Erythroblast (primary cell): ENCODE results near the gene FAM163A.

Experiments
- DNase-seq, 2 experiments: peaks; one replicate each; lab custom pipeline; 2025; lab: John Stamatoyannopoulos, UW
- GATA1 ChIP-seq: IDR thresholded peaks from 2 replicates; pipeline ENCODE4 v1.6.1; 2011; ENCODE audit warnings: low read depth, mild to moderate bottlenecking, control low read depth, low read length, moderate library complexity
- POLR2A ChIP-seq: IDR thresholded peaks from 2 replicates; pipeline ENCODE4 v1.6.1; 2011; ENCODE audit warnings: mild to moderate bottlenecking, low read length

FAM163A gene

GRCh38 chr1:179743679-179744400 is 749 bp downstream of the FAM163A start:
- TF ChIP-seq POLR2A (no peak), GATA1 (no peak)

DNA sequence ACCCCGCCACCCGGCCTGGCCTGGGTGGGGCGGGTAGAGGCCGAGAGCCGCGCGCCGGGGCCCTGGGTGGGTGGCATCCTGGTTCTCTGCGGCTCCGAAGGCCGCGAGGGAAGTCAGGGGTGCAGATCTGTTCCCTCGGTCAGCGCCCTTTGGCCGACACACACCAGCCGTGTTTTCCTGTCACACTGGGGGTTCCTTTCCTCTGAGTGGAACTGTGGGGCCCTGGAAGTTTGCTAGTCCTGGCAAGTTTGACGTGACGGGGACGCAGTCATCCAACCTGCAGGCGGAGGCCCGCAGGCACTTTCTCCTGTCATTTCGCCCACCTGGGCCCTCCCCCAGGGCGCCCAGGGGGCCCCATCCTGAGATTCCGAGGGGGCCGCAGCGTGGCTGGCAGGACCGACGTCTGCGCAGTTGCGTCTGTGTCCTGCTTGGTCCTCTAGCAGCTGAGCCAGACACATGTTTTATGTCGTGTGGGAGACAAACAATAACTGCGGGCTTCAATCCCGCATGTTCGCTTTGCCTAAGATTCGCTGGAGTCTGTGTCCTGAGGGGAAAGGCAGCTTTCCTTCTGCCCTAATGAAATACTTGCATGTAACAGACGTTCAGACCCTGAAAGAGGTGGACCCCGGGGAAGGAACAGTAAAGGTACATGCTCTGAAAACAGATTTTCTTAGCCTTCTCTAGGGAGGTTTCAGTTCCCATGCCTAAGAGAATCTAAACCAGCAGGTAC is 1.5 kb downstream of the FAM163A start:
- TF ChIP-seq POLR2A (no peak), GATA1 (no peak)
- no peak for DNase-seq

More at GRCh38 chr1:179743679-179744400, 749 bp downstream of the FAM163A start:
- no peak for DNase-seq

- no peak for TF ChIP-seq POLR2A
- TF ChIP-seq GATA1 = no peak
- DNase-seq = no peak
Observed at GRCh38 chr1:179745131-179745611, 2.1 kb downstream of the FAM163A start.

- DNase-seq = no peak
- TF ChIP-seq POLR2A = no peak
- no peak for TF ChIP-seq GATA1
Observed at GRCh38 chr1:179745743-179746142, 2.7 kb downstream of the FAM163A start.

DNA sequence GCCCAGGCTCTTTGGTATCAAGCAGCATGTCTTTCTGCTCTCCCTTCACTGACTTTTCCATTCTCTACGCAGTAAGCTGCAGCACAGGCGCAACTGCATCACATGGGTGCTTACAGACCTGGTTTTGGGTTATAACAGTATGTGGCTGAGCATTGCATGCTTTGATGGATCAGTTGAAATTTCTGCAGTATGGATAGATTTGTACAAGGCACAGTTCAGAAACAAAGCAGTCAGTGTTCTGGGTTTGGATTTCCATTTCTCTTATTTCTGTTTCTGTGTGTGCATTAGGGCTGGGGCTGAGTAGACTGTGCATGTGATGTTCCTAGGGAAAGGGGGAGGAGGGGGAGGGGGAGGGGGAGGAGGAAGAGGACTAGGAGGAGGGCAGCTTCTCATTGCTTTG is 4.5 kb downstream of the FAM163A start:
- no peak for DNase-seq
- TF ChIP-seq GATA1 = no peak
- TF ChIP-seq POLR2A = no peak

DNA sequence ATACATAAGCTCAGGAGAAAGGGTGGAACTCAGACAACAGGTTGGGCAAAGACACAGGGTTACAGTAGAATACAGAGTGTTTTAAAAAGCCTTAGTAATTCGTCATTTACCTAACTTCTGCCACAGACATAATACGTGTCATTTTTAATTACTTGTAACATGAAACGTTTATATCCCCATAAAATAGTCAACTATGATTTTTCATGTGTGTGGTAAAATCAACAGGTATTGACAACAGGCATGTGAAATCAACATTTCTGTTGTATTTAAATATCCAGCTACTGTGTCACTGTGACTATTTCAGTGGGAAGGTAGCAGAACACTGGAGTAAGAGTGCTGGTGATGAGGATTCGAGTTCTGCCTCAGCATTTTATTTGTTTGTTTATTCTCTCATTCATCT is 5.7 kb downstream of the FAM163A start:
- DNase-seq = no peak
- TF ChIP-seq POLR2A (no peak), GATA1 (no peak)

DNA sequence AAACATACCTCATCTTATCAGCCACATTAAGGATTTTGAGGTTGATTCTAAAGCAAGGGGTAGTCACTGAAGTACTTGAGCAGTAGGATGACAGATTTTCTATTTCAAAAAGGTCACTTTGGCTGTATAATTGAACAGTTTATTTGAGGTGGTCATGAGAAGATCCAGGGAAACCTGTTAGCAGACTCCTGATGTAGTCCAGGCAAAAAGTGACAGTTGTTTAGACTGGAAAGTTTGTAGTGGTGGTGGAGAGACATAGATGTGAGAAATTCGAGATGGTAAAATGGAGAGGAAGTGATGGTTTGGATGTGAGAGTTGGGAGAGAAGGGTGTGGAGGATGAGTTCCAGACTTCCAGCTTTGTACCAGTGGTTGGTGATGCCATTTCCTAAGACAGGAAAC is 7.5 kb downstream of the FAM163A start:
- no peak for DNase-seq
- TF ChIP-seq GATA1 (no peak), POLR2A (no peak)

DNA sequence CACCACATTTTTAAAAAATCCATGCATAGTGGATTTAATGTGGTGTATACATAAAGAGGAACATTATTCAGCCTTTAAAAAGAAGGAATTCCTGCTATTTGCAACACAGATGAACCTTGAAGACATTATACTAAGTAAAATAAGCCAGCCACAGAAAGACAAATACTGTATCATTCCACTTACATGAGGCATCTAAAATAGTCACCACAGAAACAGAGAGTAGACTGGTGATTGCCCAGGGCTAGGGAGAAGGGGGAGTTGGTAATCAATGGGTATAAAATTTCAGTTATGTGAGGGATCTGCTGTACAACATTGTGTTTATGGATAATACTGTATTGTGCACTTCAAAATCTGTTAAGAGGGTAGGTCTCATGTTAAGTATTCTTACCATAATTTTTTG is 10.0 kb downstream of the FAM163A start:
- no peak for TF ChIP-seq GATA1
- no peak for TF ChIP-seq POLR2A
- DNase-seq = no peak

DNA sequence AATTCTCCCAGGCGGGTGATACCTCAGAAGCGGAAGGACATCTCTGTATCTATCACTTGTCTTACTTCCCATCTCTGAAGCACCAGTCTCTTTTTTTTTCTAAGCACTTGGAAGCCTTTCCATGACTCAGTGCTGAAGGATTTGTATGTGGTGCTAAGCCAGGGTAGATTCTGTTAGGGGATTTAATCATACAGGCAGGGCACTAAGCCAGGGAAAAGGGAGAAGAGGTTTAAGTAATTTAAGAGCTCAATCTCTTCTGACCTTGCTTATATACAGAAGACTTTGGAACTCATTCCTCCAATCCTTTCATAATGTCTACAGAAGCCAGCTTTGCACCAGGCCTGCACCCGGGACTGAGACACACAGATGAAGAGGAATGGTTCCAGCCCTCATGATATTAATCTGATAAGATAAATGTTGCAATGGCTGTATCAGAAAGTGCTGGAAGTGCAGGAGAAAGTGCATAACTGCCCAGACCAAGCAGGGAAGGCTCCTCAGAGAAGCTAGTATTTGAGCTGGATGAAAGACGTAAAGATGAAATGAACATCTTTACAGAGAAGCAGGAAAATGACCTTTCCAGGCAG is 11.0 kb downstream of the FAM163A start:
- no peak for DNase-seq
- TF ChIP-seq POLR2A (no peak), GATA1 (no peak)

DNA sequence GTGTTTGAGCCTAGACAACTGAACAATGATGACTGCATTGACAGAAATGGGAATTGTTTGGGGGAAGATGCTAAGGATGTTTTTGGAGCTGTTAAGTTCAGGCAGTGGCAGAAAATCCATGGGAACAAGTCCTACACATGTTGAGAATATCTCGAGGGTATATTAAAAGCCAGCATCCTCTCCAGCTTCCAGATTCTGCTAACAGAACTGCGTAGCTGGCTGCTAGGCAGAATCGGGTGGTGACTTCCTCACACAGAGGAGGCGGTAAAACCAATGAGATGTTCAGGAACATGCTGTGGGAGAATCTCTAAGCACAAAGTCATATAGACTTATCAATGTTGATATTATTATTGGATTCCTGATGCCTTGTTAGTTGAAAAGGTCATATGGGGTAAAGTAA is 14.8 kb downstream of the FAM163A start:
- TF ChIP-seq GATA1 (no peak), POLR2A (no peak)
- DNase-seq = no peak

- TF ChIP-seq POLR2A (no peak), GATA1 (no peak)
Observed at GRCh38 chr1:179760521-179760920, 17.4 kb downstream of the FAM163A start.

GRCh38 chr1:179761296-179761695 is 18.2 kb downstream of the FAM163A start:
- no peak for DNase-seq
- TF ChIP-seq POLR2A = no peak
- no peak for TF ChIP-seq GATA1

More at GRCh38 chr1:179760521-179760920, 17.4 kb downstream of the FAM163A start:
- no peak for DNase-seq

- DNase-seq = no peak
- no peak for TF ChIP-seq POLR2A
- TF ChIP-seq GATA1 = no peak
Observed at GRCh38 chr1:179761846-179762640, 19.0 kb downstream of the FAM163A start.

- no peak for DNase-seq
- TF ChIP-seq POLR2A = no peak
- no peak for TF ChIP-seq GATA1
Observed at GRCh38 chr1:179767177-179767581, 24.1 kb downstream of the FAM163A start.
